H1 (cell line): ENCODE results near the gene DNTT. TPM values are rescaled to one million over a fixed set of nuclear protein-coding genes. Genes with fewer than 3 reads are reported as not detected.

Source experiments
- CTCF ChIA-PET: fragments of 300-600 bp; sonication (Branson Sonifier 250); formaldehyde crosslinking; loops from one replicate; lab custom pipeline; 2021; ENCODE audit not compliant: partially characterized antibody; lab: Charles Lee
- POLR2A ChIA-PET: fragments of 300-600 bp; sonication (Branson Sonifier 250); formaldehyde crosslinking; loops from one replicate; lab custom pipeline; 2021; ENCODE audit warnings: inconsistent platforms; ENCODE audit not compliant: partially characterized antibody; lab: Charles Lee
- DNase-seq, 2 experiments: peaks; one replicate each; pipeline versions ENCODE4 v3.0.0 to v3.0.0-alpha.2; 2010 to 2022; ENCODE audit warnings: low spot score in 2 of 2, low read depth in 1 of 2, mixed read lengths in 1 of 2
- FAIRE-seq: peaks from 2 replicates; lab custom pipeline; 2011; peaks lifted over from hg19 to GRCh38; lab: Jason Lieb, UNC
- H2AFZ ChIP-seq: 2 replicates; pipeline ENCODE4 v1.8.1; 2012; ENCODE audit warnings: low read length, inconsistent platforms
- H2AK5ac ChIP-seq: 2 replicates; pipeline ENCODE4 v1.6.1; 2013; ENCODE audit warnings: low read depth, low read length
- H2BK120ac ChIP-seq: replicated peaks from 2 replicates; pipeline ENCODE3; 2013; ENCODE audit warnings: low read depth, low read length, inconsistent platforms
- H2BK12ac ChIP-seq: 2 replicates; pipeline ENCODE4 v1.6.1; 2013; ENCODE audit warnings: low read depth, low read length
- H2BK15ac ChIP-seq: 2 replicates; pipeline ENCODE4 v1.6.1; 2013; ENCODE audit warnings: low read length
- H2BK20ac ChIP-seq: 2 replicates; pipeline ENCODE4 v1.6.1; 2013; ENCODE audit warnings: low read length
- H2BK5ac ChIP-seq: 2 replicates; pipeline ENCODE4 v1.6.1; 2013; ENCODE audit warnings: low read depth, low read length
- H3K14ac ChIP-seq: 2 replicates; pipeline ENCODE4 v1.6.1; 2013; ENCODE audit warnings: inconsistent platforms; ENCODE audit not compliant: insufficient read length
- H3K18ac ChIP-seq: 2 replicates; pipeline ENCODE4 v1.6.1; 2013; ENCODE audit warnings: low read length; ENCODE audit errors: extremely low read depth
- H3K23ac ChIP-seq: 2 replicates; pipeline ENCODE4 v1.6.1; 2013; ENCODE audit warnings: inconsistent platforms; ENCODE audit not compliant: insufficient read length
- H3K23me2 ChIP-seq: 2 replicates; pipeline ENCODE4 v1.6.1; 2013; ENCODE audit warnings: low read depth, low read length
- H3K27ac ChIP-seq: 2 replicates; pipeline ENCODE4 v1.6.1; 2011; ENCODE audit warnings: low read depth, low read length, inconsistent platforms
- H3K27me3 ChIP-seq, 4 experiments: replicated peaks in 1 of 4; 1 replicate in 1 of 4; 2 replicates in 3 of 4; pipeline versions ENCODE4 v1.6.1 to v1.8.1; 2011 to 2013; ENCODE audit warnings: low read length in 3 of 4, mild to moderate bottlenecking in 3 of 4, inconsistent platforms in 2 of 4, mixed read lengths in 2 of 4, moderate library complexity in 1 of 4; ENCODE audit not compliant: control insufficient read depth in 3 of 4, insufficient read depth in 3 of 4; ENCODE audit errors: extremely low read depth in 1 of 4
- H3K36me3 ChIP-seq, 4 experiments: 2 replicates each; pipeline versions ENCODE4 v1.6.1 to v1.8.1; 2011 to 2013; ENCODE audit warnings: mild to moderate bottlenecking in 4 of 4, low read length in 3 of 4, moderate library complexity in 2 of 4, control low read depth in 1 of 4, inconsistent platforms in 1 of 4; ENCODE audit not compliant: insufficient read depth in 4 of 4, control insufficient read depth in 2 of 4
- H3K4ac ChIP-seq: replicated peaks from 2 replicates; pipeline ENCODE3; 2013; ENCODE audit warnings: low read length, low read depth, mixed read lengths, inconsistent platforms; ENCODE audit not compliant: insufficient read length
- H3K4me1 ChIP-seq, 4 experiments: replicated peaks in 1 of 4; 1 replicate in 1 of 4; 2 replicates in 3 of 4; pipeline versions ENCODE4 v1.6.1 to v1.8.1; 2011 to 2013; ENCODE audit warnings: low read length in 3 of 4, inconsistent platforms in 2 of 4, mixed read lengths in 1 of 4; ENCODE audit not compliant: insufficient read depth in 4 of 4, control insufficient read depth in 3 of 4
- H3K4me2 ChIP-seq, 2 experiments: 2 replicates each; pipeline versions ENCODE4 v1.6.1 to v1.8.1; 2011 to 2013; ENCODE audit warnings: low read depth in 2 of 2, low read length in 2 of 2, control low read depth in 1 of 2, inconsistent platforms in 1 of 2, mild to moderate bottlenecking in 1 of 2; ENCODE audit not compliant: insufficient read depth in 1 of 2
- H3K4me3 ChIP-seq, 4 experiments: fragments of 200-600, 300-600 bp in 1 of 4; sonication (generic), shearing (Covaris generic), sonication (Bioruptor Twin) in 1 of 4; 2 replicates each; pipeline versions ENCODE4 v1.5.1 to v1.8.1; 2011 to 2016; ENCODE audit warnings: low read length in 4 of 4, low read depth in 3 of 4, control low read depth in 2 of 4, inconsistent platforms in 2 of 4, mild to moderate bottlenecking in 2 of 4, mixed read lengths in 1 of 4, moderate library complexity in 1 of 4; ENCODE audit not compliant: insufficient read depth in 2 of 4; ENCODE audit errors: extremely low read depth in 1 of 4
- H3K56ac ChIP-seq: replicated peaks from 2 replicates; pipeline ENCODE3; 2013; ENCODE audit warnings: low read depth, mild to moderate bottlenecking, mixed read lengths, low read length, inconsistent platforms; ENCODE audit not compliant: insufficient read length
- H3K79me1 ChIP-seq: 2 replicates; pipeline ENCODE4 v1.6.1; 2013; ENCODE audit warnings: low read depth, low read length, control low read depth
- H3K79me2 ChIP-seq, 2 experiments: 2 replicates each; pipeline versions ENCODE4 v1.6.1 to v1.8.1; 2012 to 2013; ENCODE audit warnings: low read length in 2 of 2, mild to moderate bottlenecking in 2 of 2, inconsistent platforms in 1 of 2; ENCODE audit not compliant: insufficient read depth in 2 of 2, control insufficient read depth in 1 of 2
- H3K9ac ChIP-seq, 4 experiments: replicated peaks in 1 of 4; 1 replicate in 1 of 4; 2 replicates in 3 of 4; pipeline versions ENCODE4 v1.6.1 to v1.8.1; 2011 to 2013; ENCODE audit warnings: low read depth in 3 of 4, low read length in 3 of 4, control low read depth in 2 of 4, mild to moderate bottlenecking in 2 of 4, moderate library complexity in 2 of 4, inconsistent platforms in 1 of 4; ENCODE audit errors: extremely low read depth in 1 of 4
- H3K9me3 ChIP-seq, 2 experiments: 2 replicates each; pipeline versions ENCODE4 v1.6.1 to v1.8.1; 2012 to 2013; ENCODE audit warnings: mild to moderate bottlenecking in 2 of 2, moderate library complexity in 2 of 2, control low read depth in 1 of 2, inconsistent platforms in 1 of 2, low read depth in 1 of 2, low read length in 1 of 2, mixed read lengths in 1 of 2; ENCODE audit not compliant: insufficient read depth in 2 of 2
- H4K20me1 ChIP-seq, 2 experiments: replicated peaks in 1 of 2; 2 replicates each; pipeline versions ENCODE3 to v1.8.1; 2011 to 2013; ENCODE audit warnings: inconsistent platforms in 2 of 2, low read length in 2 of 2, mild to moderate bottlenecking in 1 of 2; ENCODE audit not compliant: insufficient read depth in 2 of 2, control insufficient read depth in 1 of 2
- H4K5ac ChIP-seq: 2 replicates; pipeline ENCODE4 v1.6.1; 2013; ENCODE audit warnings: low read length, low read depth, mixed read lengths, inconsistent platforms; ENCODE audit not compliant: insufficient read length
- H4K8ac ChIP-seq: 2 replicates; pipeline ENCODE4 v1.8.0; 2013; ENCODE audit warnings: mild to moderate bottlenecking, moderate library complexity, low read length, inconsistent platforms; ENCODE audit not compliant: insufficient read depth; ENCODE audit errors: extremely low read depth
- H4K91ac ChIP-seq: replicated peaks from 2 replicates; pipeline ENCODE3; 2013; ENCODE audit warnings: low read length, mixed read lengths, inconsistent platforms; ENCODE audit not compliant: insufficient read length
- BACH1 ChIP-seq: IDR thresholded peaks from 2 replicates; pipeline ENCODE4 v1.6.1; 2012; ENCODE audit warnings: low read length, improper control_type of control experiment
- RAD21 ChIP-seq, 2 experiments: IDR thresholded peaks in 1 of 2; conservative IDR thresholded peaks in 1 of 2; 2 replicates each; pipeline ENCODE4 v1.6.1; 2011; ENCODE audit warnings: low read depth in 2 of 2, low read length in 2 of 2, improper control_type of control experiment in 1 of 2, inconsistent platforms in 1 of 2, mild to moderate bottlenecking in 1 of 2, moderate library complexity in 1 of 2
- TAF7 ChIP-seq: optimal IDR thresholded peaks from 2 replicates; pipeline ENCODE3; 2011; ENCODE audit warnings: low read depth, mild to moderate bottlenecking, inconsistent platforms, low read length, moderate library complexity, borderline replicate concordance
- WGBS, 2 experiments: shearing (Covaris generic) in 1 of 2; methylation state at CpG; one replicate each; pipeline versions ENCODE4 v1.1.6 to v1.1.7; 2013 to 2015; ENCODE audit warnings: low lambda C conversion rate in 2 of 2, mixed read lengths in 2 of 2, inconsistent platforms in 1 of 2, low coverage in 1 of 2, missing lambda C conversion rate in 1 of 2; ENCODE audit not compliant: insufficient replicate concordance in 2 of 2, insufficient coverage in 1 of 2, insufficient read length in 1 of 2; ENCODE audit errors: extremely low coverage in 1 of 2, missing lambda C conversion rate in 1 of 2; 5-methylcytosine and 5-hydroxymethylcytosine counted together
- polyA plus RNA-seq, 7 experiments: library from polyadenylated mRNA; depleted of rRNA in 3 of 7; stranded (reverse) in 5 of 7; unstranded in 2 of 7; fragments of >200 nt in 5 of 7; fragments of 200-250 nt in 2 of 7; gene quantifications; 1 replicate in 5 of 7; 2 replicates in 1 of 7; 4 replicates in 1 of 7; pipeline versions ENCODE4 v1.2.1 to v1.2.3, GENCODE V29; 2011 to 2013; ENCODE audit warnings: missing spikeins in 2 of 7, mixed read lengths in 2 of 7
- total RNA-seq: library from RNA; stranded (reverse); fragmentation: NEBNext Ultra II Directional; extraction: Animal tissue kit (Norgen Biotek cat#: 25700); gene quantifications from 2 replicates; pipeline ENCODE4 v1.2.1, GENCODE V29; 2021

Gene DNTT
- total and polyA plus RNA-seq, 2 of the 8 experiments (the other 6 are each of a cell fraction or from before 2014, with no cell fraction given) = not detected

DNA sequence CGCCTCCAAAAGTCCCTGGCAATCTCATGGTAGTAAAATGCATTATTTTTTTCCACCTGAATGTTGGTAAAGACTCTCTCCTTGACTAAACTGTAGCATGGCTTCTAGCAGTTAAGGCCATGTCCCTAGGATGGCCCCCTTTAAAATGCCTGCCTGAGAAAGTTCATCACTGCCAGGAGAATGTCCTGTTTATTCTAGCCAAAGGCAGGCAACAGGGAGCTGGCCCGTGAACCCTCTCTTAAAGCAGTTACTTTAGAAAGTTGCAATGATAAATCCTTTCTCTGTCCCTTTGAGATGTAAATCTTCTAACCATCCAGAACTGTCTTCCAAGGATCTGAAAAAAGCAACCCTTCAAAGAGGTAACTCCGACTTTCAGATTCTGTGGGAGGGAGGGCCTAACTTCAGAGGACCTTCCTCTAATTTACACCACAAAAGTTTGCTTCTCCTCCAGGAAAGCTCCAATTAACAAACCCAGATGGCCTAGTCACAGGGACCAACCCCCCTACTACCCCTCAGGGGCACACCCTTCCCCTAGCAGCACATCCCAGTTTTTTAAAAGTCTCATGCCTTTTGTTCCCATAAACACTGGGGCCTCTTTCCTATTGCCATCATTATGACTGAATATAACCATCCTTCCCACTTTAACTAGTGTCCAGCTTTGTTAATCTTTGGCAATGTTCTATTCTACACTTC is 5.5 kb downstream of the DNTT start:
- Histone ChIP-seq H2BK12ac (peak overlapping the region; percentile 12; the same call in 1 of the 2 replicates), H3K27ac (peak overlapping the region; percentile 75; the same call in 1 of the 2 replicates), H4K5ac (peak overlapping the region; percentile 58), H4K8ac (no peak overlapping the region), H3K4me2 (peak overlapping the region; percentile 46), H3K18ac (peak overlapping the region; percentile 82; the same call in 1 of the 2 replicates), H3K14ac (no peak overlapping the region), H3K4me3 (peak overlapping the region in 2 of 4 experiments; percentile 4 to 24; a peak in 2 of 8 replicates), H3K56ac (peak overlapping the region; percentile 20), H3K79me2 (no peaks in the 10 kb centered on the region), H3K4me1 (peaks cover 3 to 30% (median 29%) of the 10 kb centered on the region in 4 experiments), H3K27me3 (no peaks in the 10 kb centered on the region), H2BK20ac (no peak overlapping the region), H3K4ac (no peak overlapping the region), H3K23me2 (no peaks in the 10 kb centered on the region), H4K20me1 (no peaks in the 10 kb centered on the region), H3K23ac (no peak overlapping the region), H4K91ac (peak overlapping the region; percentile 94), H2AK5ac (no peak overlapping the region), H3K36me3 (no peaks in the 10 kb centered on the region), H2BK5ac (peak overlapping the region; percentile 99; the same call in 1 of the 2 replicates), H3K9ac (no peak overlapping the region; a peak in 1 of 7 replicates), H3K9me3 (no peaks in the 10 kb centered on the region), H3K79me1 (no peaks in the 10 kb centered on the region), H2AFZ (no peak overlapping the region), H2BK15ac (no peak overlapping the region), H2BK120ac (peak overlapping the region; percentile 51)
- ChIA-PET POLR2A (interaction anchor here (0.8 to 1.8 kb wide), 9 partner anchors 9 to 180 kb away, joined by 3 to 9 read pairs (median 5); partner anchors contain the start of gene ZNF518A), CTCF (interaction anchor here (0.8 to 4.3 kb wide), 11 partner anchors 9 to 80 kb away, joined by 3 to 22 read pairs (median 6); no protein-coding TSS in a partner anchor)
- FAIRE-seq (peak; percentile 100), DNase-seq (peak in 1 of 2 experiments; percentile 91)
- 12% methylated on average over 3 of the region's 3 CpGs; no CpG with 5 or more reads in 1 of the 2 experiments for WGBS, 2 experiments
- TF ChIP-seq RAD21 (IDR thresholded peaks at IDR 0.05 in 1 of 2, conservative IDR thresholded peaks at IDR 0.05 in 1 of 2; ENCODE audit: low read depth in 2 of 2, low read length in 2 of 2) (no peak), TAF7 (no peak), BACH1 (no peak; the same call in 1 of the 2 replicates)
